ENCODE data around the gene GM2A. TPM values are rescaled to one million over a fixed set of nuclear protein-coding genes. Genes with fewer than 3 reads are reported as not detected.

The GM2A gene
- total RNA-seq, 2 donors from 2014 or later: 21.5 to 36.4 TPM

DNA sequence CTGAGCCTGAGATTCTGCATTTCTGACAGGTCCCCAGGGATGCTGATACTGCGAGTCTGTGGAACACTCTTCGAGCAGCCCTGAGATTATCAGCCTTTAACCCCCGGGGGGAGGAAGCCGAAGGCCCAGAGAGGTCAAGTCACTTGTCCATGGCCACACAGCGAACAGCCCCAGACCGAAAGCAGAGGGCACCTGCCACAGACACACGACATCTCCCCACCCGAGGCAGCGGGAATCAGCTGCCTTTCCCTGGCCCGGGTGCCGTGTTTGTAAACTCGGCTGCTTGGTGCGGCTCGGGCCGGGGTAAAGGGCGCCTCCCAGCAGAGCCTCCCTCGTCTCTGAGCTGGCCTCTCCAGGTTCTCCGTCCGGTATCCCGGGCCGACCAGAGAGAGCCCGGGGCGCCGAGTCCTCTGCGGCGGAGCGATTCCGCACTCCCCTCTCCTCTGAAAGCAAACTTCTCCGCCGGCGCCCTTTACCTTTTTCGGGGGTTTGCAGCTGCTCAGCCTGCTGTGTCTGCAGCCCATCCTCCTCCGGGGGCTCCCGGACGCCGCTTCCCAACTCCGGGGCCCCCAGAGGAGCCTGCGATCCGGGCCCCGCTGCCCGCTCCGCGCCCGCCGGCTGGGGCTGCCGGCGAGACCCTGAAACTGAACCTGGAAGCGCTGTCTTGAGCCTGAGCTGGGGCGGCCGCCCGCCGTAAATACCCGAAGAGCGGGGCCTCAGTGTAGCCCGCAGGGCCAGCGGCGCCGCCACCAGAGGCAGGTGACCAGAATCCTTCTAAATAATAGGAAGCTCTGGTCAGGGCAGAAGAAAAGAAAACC lies 29.3 kb upstream of the GM2A start, which contains the start of gene CCDC69:
Gene CCDC69, minus strand, starts transcription at position 646 of the 818 bp plus-strand sequence. Its CDS starts 122 bp downstream, at position 524.
- Histone ChIP-seq H3K27ac (peak within 1 kb of the TSS; percentile 84 to 93), H3K4me3 (peak within 1 kb of the TSS; percentile 85 to 92), H3K9me3 (no peaks in the 10 kb centered on the region), H3K27me3 (no peaks in the 10 kb centered on the region), H3K4me1 (peaks cover 0 to 51% of the 10 kb centered on the region in 2 donors), H3K36me3 (no peaks in the 10 kb centered on the region)
- TF ChIP-seq, protein P1, sequence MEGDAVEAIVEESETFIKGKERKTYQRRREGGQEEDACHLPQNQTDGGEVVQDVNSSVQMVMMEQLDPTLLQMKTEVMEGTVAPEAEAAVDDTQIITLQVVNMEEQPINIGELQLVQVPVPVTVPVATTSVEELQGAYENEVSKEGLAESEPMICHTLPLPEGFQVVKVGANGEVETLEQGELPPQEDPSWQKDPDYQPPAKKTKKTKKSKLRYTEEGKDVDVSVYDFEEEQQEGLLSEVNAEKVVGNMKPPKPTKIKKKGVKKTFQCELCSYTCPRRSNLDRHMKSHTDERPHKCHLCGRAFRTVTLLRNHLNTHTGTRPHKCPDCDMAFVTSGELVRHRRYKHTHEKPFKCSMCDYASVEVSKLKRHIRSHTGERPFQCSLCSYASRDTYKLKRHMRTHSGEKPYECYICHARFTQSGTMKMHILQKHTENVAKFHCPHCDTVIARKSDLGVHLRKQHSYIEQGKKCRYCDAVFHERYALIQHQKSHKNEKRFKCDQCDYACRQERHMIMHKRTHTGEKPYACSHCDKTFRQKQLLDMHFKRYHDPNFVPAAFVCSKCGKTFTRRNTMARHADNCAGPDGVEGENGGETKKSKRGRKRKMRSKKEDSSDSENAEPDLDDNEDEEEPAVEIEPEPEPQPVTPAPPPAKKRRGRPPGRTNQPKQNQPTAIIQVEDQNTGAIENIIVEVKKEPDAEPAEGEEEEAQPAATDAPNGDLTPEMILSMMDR (IDR thresholded peaks at IDR 0.05): peak in 1 of 2 donors; percentile 39
- DNase-seq (ENCODE audit: low spot score): peak; percentile 84

DNA sequence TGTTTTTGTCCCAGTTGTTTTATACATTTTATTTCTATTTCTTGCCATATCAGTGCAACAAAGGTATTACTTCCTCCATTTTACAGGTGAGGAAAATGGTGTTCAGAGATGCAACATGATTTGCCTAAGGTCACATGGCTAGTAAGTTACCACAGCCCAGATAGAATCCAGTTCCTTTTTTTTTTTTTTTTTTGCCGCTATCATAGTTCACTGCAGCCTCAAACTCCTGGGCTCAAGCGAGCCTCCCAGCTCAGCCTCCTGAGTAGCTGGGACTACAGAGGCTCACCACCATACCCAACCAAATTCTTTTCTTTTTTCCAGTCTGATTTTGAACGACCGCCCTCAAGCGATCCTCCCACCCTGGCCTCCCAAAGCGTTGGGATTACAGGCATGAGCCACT lies 28.6 kb upstream of the GM2A start:
- no peak for DNase-seq (ENCODE audit: low spot score)
- TF ChIP-seq, protein P1 (IDR thresholded peaks at IDR 0.05): no peak
- Histone ChIP-seq H3K4me1 (peaks cover 0 to 44% of the 10 kb centered on the region in 2 donors), H3K4me3 (peak overlapping the region; percentile 85 to 92), H3K27ac (peak overlapping the region; percentile 84 to 93), H3K9me3 (no peaks in the 10 kb centered on the region), H3K27me3 (no peaks in the 10 kb centered on the region), H3K36me3 (no peaks in the 10 kb centered on the region)

DNA sequence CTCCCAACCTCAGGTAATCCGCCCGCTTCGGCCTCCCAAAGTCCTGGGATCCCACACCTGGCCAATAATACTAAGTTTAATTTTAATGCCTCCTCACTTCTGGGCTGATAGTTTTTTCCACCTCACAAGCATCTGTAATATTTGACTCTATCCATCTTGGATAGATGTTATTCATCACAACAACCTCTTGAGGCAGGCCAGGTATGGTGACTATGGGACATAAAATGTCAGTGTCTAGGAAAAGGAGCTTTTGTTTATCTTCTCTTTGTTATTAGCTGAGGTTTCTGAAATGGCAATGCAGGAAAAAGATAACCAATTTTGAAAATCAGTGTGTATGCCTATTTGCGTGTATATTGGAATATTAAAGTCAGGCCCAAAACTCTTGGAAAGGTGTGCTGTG lies 27.9 kb upstream of the GM2A start:
- no peaks in the 10 kb centered on the region for H3K9me3 ChIP-seq
- H3K36me3 ChIP-seq: no peaks in the 10 kb centered on the region
- peaks cover 0 to 39% of the 10 kb centered on the region in 2 donors for H3K4me1 ChIP-seq
- no peak for DNase-seq (ENCODE audit: low spot score)
- TF ChIP-seq, protein P1 (IDR thresholded peaks at IDR 0.05): no peak
- no peak overlapping the region for H3K4me3 ChIP-seq
- H3K27me3 ChIP-seq: no peaks in the 10 kb centered on the region
- no peak overlapping the region for H3K27ac ChIP-seq

DNA sequence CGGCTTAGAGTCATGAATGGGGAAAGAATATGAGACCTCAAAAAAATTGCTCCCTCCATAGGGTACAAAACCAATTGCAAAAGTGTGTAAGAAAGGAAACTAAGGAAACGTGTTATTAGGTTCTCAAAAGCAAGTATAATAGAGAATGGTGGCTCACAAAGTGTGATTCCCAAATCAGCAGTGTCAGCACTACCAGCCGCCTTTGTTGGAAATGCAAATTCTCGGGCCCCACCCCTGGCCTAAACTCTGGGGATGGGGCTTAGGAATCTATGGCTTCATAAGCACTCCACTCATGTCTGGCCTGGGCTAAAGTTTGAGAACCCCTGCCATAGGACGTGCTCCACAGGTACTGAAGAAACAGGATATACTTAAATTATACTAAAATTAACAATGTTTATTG lies 27.5 kb upstream of the GM2A start:
- TF ChIP-seq, protein P1 (IDR thresholded peaks at IDR 0.05): no peak
- Histone ChIP-seq H3K36me3 (no peaks in the 10 kb centered on the region), H3K27me3 (no peaks in the 10 kb centered on the region), H3K27ac (no peak overlapping the region), H3K9me3 (no peaks in the 10 kb centered on the region), H3K4me3 (no peak overlapping the region), H3K4me1 (peaks cover 0 to 35% of the 10 kb centered on the region in 2 donors)
- no peak for DNase-seq (ENCODE audit: low spot score)

DNA sequence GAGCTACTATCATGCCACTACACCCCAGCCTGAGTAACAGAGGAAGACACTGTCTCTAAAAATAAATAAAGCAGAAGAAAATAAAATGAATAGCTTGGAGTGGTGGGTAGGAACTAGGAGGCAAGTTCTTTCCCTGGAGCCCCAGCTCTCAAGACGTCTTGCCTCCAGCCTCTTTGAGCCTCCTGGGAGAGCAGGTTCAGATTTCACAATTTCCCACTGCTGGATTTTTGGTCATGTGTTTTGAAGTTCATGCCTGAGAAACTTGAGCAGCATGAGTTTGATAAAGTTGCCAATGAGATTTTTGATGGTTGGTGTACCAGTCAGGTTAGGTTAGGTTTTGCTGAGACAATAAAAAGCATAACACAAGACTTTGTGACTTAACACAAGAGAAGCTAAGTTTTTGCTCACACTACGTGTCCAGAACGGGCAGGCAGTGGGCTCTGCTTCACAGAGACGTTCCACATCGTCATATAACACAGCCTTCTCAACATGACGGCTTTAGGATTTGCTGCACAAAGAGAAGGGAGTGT lies 25.0 kb upstream of the GM2A start:
- TF ChIP-seq, protein P1 (IDR thresholded peaks at IDR 0.05): no peak
- no peak overlapping the region for H3K27ac ChIP-seq
- no peak overlapping the region for H3K4me3 ChIP-seq
- DNase-seq (ENCODE audit: low spot score): no peak
- H3K27me3 ChIP-seq: no peaks in the 10 kb centered on the region
- H3K9me3 ChIP-seq: no peaks in the 10 kb centered on the region
- H3K4me1 ChIP-seq: peaks cover 0 to 10% of the 10 kb centered on the region in 2 donors
- no peaks in the 10 kb centered on the region for H3K36me3 ChIP-seq

All from right atrium auricular region (tissue), 2 donors.